Measurements from ENCODE around the gene BCAS3.
A peak's percentile ranks its signal among the peaks of the same experiment; 100 is the strongest.
"Not testable (repeated sequence)": the region's sequence is repeated elsewhere in the genome, so short reads cannot be mapped to it uniquely, and the experiment has no call there.

The BCAS3 gene

DNA sequence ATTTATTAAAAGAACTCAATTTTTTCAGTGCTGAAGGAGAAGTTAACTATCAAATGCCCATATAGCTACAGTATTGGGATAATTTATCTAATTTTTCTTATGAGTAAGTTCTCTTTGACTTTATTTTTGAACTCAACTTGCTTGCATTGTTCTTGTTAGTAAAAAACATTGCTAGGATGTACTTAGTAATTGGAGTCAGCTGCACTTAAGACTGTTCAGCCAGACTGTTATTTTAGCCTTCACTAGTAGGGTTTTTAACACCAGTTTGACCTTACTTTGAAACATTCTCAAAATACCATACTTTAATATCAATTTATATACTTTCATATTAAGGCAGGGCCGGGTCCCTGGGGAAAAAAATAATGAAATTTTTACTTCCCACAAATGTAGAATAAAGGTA, 465.4 kb downstream of the BCAS3 start:
- intact Hi-C loops (cut with DNase I), result no loop called here
- no peak for DNase-seq

DNA sequence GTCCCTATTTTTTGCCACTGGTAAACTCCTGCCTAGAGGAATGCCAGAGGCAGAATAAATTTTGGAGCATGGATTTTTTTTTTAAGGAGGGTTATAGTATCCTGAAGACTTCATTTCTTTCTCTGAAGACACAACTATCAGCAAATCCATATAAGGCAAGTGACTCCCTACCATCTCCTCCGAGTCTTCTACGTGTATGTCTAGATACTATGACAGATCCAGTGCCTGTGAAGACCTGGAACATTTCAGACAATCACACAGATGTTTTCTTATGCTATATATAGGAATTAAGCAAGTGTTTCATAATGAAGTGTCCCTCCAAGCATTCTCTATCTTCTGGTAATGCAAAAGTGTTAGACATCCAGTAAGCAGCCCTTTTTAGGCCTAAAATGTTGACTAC, 466.5 kb downstream of the BCAS3 start:
- DNase-seq, result no peak
- intact Hi-C loops (cut with DNase I), result no loop called here

DNA sequence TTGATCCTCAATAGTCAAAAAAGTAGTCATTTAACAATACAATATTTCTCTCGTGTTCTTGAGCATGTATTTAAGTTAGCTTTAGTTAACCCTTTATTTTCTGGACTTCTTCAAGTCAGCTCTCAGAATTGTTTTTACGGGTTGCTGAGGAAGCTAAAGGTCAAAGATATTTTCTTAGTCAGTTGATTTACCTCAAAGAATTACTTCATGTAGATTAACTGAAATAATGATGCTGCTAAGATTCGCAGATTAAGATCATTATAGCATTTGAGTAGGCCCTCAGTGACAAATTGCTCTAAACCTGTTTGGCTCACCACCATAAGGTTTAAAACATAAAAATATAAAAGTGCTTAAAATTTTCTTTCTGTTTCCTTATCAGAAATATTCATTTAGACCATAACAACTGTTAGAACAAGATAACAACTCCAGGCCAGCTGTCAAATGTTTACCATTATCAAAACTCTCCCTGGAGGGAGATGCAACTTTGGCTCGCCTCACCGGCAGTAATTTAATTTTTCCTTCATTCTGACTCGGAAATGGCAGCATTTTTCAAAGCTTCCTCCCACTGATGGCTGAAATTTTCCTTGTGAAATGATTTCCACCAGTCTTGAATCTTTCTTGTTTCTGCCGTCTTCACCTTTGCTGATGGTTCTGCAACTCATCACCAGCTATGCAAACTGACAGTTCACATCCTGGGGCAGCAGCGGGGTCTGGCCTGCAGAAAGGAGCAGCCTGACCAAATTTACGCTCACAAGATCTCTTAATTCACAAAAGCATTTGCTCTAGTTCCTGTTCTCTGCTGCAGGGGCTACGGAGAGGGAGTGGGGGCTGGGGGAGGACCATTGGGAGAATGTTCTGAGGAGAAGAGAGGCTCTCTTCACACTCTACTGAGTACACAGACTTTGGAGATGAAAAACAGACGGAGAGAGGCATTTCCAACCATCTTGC, 467.2 kb downstream of the BCAS3 start:
- intact Hi-C loops (cut with DNase I), result no loop called here
- DNase-seq, result no peak

DNA sequence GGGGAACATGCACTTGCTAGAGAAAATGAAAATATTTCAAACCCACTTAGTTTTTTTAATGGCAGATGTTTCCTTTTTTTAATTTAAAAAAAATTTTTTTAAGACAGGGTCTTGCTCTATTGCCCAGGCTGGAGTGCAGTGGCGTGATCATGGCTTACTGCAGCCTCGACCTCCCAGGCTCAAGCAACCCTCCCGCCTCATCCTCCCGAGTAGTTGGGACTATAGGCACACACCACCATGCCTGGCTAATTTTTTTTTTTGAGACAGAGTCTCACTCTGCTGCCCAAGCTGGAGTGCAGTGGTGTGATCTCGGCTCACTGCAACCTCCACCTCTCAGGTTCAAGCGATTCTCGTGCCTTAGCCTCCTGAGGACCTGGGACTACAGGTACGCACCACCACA, 469.2 kb downstream of the BCAS3 start:
- intact Hi-C loops (cut with DNase I); DNase-seq: not testable (repeated sequence)

DNA sequence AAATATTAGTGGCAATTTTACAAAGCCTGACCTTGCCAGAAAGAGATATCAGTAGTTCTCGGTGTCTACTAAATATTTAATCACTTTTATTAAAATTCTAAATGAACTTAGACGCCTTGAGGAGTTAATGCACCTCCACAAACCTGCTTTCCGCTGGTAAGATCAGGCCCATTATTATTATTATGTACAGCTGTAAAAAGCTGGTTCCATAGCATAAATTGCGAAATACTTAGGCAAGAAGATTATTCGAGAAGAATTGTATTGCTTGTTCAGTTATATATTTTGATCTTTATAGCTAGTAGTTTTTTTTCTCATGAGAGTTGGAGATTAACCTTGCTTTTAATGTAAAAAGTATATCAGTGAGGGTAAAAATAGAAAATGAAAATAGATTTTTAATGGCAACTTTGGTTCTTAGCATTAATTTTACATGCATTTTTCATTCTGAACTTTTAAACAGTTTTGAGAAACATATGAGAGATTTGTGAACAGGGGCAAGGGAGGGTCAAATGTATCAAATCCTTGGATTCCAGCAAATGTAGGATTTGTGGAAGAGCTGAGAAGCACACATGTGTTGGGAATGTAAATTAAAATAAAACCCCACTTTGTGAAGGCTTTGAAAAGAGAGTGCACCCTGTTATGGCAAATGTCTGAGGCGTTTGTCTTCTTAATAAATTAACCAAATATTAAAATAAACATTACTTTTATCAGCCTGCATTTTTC, 471.6 kb downstream of the BCAS3 start:
- intact Hi-C loops (cut with DNase I), result no loop called here
- no peak for DNase-seq

DNA sequence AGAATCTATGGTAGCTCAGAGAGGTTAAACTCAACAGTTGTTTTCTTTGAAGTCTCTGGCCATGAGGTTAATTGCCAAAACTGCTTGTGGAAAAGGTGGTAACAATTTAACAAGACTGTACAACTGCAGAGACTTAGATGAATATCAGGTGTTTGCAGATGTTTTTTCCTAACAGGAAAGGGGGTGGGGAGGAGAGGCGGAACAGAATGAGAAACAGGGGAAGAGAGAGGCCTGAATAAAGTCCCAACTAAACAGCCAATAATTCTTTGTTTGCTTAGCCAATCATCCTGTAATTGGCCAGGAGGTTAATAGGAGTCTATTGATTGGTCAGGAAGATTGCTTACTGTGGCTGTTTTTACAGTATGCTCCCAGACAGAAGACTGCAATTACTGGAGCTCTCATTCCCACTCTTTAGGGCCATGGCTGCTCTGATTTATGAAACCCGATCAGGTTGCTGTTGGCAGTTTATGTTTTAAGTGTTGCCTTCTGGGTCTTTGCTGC, 472.3 kb downstream of the BCAS3 start:
- intact Hi-C loops (cut with DNase I), result no loop called here
- DNase-seq, result no peak

DNA sequence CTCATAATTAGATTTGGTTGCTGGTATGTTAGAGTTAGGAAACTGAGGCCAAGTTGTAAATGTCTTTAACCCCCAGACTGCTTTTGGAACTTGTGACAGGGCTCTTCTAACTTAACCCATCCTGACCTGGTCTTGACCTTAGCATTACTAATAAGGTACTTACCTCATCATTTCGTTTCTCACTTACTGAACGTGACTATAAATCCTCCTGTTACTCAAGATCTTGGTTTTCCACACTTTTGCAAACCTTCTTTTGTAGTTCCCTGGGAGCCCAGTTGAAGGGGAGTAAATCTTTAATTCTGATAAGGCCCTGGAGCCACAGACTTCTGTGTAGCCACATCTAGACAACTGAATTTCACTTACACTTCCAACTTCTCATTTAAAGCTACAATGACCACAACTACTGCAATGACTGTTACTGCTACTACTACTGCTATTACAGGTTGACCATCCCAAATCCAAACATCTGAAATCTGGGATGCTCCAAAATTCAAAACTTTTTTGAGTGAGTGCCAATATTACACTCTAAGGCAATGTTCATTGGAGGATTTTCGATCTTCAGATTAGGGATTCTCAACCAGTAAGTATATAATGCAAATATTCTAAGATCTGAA, 473.1 kb downstream of the BCAS3 start:
- intact Hi-C loops (cut with DNase I), result no loop called here
- no peak for DNase-seq

DNA sequence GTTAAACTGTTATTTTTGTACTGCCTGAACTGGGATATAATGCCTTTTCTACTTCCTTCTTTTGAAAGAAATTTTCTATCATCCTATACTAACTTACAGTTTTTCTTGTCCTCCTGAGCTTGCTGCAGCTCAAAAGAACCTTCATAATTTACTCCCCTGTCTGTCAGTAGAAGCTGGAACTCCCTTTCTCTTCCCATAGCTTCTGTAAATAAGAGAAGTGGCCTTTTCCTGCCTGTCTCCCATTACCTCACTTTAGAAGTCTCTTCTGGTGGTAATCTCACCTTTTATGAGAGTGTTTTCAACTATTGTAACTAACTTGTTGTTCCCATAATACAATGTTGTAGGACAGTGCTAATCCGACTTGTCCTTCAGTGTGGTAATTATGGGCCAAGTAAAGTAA, 475.2 kb downstream of the BCAS3 start:
- no peak for DNase-seq
- intact Hi-C loops (cut with DNase I), result no loop called here

DNA sequence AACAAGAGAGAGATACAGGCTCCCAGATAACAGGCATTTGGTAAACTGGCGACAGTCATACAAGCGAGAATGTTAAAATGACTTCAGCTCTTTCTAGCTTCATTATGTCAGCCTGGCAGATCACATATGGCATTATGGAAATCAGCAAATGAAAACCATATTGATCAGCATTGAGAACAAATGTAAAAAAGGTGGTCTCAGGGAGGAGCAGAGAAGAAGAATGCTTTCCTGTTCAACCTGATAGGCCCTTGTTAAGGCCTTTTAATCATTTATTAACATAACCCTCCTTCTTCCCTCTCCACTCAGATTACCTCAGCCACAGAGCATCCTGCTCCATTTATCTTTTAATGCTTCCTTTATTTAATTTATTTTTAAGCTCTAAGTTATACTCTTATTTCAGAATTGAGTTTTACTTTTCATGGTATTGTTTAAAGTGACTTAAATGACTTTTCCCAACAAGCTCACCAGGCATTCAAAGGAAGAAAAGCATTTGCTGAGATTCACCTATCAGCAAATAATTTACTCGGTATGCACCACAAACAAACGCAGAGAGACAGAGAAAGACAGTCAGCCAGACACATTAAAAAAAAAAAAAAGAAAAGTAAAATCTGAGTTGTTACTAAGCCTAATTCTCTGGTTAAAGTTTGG, 478.1 kb downstream of the BCAS3 start:
- no peak for DNase-seq
- intact Hi-C loops (cut with DNase I), result no loop called here

DNA sequence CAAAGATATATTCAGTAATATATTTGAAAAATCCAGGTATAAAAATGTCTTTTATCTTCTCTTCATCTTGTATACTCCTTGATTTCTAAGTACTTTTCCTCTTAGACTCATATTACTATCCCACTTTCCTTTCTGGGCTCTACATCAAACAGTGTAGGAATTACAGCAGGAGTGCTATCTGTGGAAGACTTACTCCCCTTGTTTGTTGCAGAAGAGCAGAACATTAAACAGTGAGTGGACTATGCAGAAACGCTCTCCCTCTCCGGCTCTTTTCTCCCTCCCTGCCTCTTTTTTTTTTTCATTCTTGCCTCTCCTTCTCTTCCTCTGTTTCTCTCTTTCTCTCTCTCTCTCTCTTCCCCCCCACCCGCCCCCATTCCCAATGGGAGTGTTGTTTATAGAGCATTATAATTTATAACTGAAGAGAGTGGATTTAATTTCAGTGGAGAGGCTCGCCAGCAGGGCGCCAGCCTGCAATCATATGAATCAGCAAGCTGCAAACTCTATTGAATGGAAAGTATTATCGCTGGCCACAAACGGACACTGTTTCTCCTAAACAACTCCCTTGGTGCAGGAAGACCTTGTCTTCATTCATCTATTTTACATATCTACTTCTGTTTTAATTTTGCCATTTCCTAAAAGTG, 479.7 kb downstream of the BCAS3 start:
- intact Hi-C loops (cut with DNase I), result no loop called here

DNA sequence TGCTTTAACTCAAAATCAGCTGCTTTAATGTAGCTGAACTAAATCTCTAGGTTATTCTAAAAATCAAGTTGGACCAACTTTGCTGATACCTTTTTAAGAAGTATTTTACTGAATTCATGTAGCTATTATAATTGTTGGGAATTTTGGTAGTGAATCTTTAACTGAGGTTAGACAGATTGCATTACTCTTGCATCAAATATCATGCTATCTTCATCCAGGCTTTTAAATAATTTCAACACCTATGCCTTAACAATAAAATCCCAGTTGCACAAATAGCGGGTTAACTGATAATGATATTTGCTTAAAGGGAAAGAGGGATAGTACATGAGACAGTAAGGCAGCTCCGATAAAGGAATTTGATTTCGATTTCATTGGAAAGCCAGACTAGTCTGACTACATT, 480.7 kb downstream of the BCAS3 start:
- DNase-seq, result no peak
- intact Hi-C loops (cut with DNase I), result no loop called here

More for the DNA sequence above, 479.7 kb downstream of the BCAS3 start:
- peak in 6 of 10 donors; percentile 17 to 86 (median 32) for DNase-seq

DNA sequence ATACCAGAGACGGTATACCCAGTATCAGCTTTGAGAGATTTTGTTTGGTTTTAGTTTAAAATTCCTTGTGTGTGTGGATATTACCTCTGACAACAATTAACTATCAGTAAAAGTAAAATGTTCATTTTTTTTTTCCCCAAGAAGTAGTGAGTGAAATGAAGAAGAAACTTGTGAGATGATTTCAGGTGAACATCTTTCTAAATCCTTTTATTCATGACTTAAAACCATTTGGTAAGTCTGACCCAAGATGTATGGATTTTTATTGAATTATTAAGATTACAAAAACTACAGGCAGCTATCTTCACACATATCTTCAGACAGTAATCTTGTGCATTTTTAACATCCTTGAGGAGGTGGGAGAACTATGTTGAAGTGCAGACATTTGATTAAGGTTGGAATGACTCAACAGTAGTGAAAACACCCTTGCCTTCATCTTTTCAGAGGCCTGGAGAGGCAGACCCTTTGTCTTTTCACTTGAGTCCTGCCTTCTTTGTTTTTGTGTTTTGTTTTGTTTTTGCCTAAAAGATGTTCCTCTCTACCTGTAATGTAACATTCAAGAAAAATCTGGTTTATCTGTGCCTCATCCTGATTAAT, 481.7 kb downstream of the BCAS3 start:
- intact Hi-C loops (cut with DNase I), result no loop called here
- DNase-seq, result no peak

DNA sequence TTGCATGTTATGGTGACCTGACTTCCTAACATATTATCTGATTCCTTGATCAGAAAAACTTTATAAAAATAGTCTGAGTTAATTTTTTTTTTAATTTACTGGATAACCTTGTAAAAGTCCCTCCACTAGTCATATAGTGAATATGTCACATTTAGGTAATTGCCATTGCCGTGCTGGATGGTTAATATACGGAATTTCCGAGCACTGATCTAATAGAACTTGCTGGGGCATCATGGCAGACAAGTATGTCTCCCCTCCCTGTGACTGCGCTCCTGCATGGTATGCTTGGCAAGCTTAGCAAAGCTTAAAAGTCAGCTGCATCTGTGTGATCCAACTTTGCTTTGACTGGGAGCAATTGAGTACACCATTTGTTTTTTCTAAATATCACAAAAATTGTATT, 482.6 kb downstream of the BCAS3 start:
- intact Hi-C loops (cut with DNase I), result no loop called here
- no peak for DNase-seq

DNA sequence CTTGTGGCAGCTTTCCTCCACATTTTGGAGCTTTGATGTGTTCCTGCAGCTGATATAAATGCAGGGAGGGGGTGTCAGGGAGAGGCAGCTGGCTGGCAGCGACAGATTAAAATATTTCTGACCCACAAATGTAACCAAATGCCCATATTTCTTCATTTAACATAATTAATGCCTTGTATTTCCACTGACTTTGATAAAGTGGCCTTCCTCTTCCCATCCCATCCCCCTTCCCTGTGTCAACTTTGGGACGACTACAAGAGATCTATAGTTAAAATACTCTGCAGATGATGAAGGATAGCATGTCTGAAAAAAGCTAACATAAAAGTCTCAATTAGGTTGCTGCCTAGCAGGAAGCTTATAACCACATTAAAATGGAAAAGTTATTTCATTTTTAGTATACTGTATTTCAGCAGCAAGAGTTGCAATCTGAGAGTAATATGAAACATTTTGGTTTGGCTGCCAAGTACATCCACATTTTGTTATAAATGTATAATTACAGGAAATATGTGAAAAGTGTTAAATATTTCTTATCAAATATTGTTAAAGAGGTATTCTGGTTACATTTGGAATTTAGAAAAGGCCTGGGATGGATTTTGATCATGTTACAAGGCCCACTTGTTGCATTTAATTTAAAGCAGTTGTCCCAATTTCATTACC, 483.3 kb downstream of the BCAS3 start:
- DNase-seq, result no peak
- intact Hi-C loops (cut with DNase I), result no loop called here

DNA sequence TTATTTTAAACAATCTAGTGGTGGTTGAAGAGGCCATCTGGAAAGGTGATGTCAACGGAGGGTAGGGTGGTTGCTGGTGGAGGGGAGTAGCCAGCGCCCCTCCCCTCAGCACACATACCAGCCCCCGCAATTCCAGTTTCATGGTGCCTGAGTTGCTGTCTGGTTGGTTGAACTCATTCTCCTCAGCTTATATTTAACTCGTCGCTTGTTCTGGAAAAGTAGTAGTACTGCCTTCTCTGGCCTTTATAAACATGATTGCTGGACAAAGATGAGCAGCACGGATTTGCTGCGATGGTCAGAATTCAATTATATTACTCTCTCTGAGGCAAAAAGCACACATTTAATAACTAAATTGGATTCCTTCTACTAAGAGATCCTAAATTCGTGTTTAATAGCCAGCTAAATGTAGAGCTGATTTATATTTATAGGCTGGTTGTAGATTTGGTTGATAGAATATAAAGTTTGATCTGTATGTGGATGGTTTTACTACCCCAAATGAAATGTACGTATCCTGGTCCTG, 484.0 kb downstream of the BCAS3 start:
- no peak for DNase-seq
- intact Hi-C loops (cut with DNase I), result no loop called here

DNA sequence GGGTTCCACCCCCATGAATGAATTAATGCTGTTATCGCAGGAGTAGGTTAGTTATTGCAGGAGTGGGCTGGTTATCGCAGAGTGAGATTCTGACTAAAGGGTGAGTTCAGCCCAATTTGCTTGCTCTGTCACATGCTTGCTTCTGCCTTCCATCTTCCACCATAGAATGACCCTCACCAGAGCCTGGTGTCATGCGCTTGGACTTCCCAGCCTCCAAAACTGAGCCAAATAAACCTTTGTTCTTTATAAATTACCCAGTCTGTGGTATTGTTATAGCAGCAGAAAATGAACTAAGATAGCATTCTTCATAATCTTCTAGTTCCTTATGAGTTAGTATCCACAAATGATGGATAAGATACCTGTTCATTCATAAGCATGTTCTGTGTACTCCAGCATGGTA, 486.9 kb downstream of the BCAS3 start:
- intact Hi-C loops (cut with DNase I), result no loop called here
- DNase-seq, result no peak

DNA sequence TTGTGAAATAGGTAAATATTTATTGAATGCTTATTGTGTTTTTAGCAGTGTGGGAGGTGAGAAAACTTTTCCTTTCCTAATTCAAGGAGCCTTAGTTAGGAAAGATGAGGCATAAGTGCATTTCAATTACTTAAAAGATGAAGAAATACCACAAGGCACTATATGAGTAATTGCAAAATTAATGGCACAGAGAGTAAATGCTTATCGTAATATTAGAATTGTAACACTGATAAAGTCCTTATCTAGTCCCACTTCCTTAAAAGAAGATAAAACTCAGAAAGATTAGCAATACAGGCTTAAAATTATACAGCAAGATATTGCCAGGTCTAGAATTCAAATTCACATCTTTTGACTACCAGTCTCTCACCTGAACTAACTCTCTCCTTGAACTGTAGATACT, 489.4 kb downstream of the BCAS3 start:
- intact Hi-C loops (cut with DNase I), result no loop called here

DNA sequence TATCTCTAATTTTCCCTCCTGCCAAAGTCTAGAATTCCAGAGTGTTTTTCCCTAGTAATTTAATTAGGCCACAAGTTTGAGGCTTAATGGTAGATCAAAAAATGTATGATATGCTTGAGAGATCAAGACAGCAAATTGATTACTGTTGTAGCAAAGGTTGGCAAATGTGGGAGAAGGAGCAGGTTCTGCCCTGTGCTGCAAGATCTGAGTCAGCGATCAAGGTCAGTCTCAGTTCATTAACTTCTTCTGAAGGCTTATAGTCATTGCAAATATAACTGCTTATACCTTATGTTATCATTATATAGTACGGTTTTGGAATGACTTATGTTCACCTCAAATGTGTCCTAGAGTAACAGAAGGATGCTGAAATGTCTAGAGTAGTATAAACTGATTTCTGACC, 490.9 kb downstream of the BCAS3 start:
- intact Hi-C loops (cut with DNase I), result no loop called here
- DNase-seq, result no peak

More for the DNA sequence above, 489.4 kb downstream of the BCAS3 start:
- no peak for DNase-seq

DNA sequence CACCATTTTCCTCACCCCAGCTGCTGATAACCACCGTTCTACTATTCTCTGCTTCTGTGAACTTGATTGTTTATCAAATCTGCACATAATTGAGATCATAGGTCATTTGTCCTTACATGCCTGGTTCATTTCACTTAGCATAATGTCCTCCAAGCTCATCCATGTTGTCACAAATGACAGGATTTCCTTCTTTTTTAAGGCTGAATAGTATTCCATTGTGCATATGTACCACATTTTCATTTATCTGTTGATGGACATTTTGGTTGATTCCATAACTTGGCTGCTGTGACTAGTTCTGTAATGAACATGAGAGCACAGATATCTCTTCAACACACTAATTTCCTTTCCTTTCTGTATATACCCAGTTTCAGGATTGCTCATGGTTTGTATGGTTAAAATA, 496.7 kb downstream of the BCAS3 start:
- DNase-seq, result no peak
- intact Hi-C loops (cut with DNase I), result no loop called here
